HepG2 (cell line): ENCODE data around the gene ELANE. TPM values are rescaled to one million over a fixed set of nuclear protein-coding genes. Genes with fewer than 3 reads are reported as not detected.

Source experiments
- ATAC-seq: fragments of 200-7000 bp; cut with Tn5 transposase; 3 replicates; pipeline ENCODE4 v1.9.1; 2020; ENCODE audit warnings: mild to moderate bottlenecking, moderate library complexity
- BruUV-seq: library from RNA; stranded (reverse); fragments of 400-500 nt; replicated peaks from 2 replicates; lab custom pipeline; 2021; lab: Mats Ljungman, UMichigan
- CTCF ChIA-PET: fragments of 300-600 bp; formaldehyde crosslinking; extraction: SDS; loops from one replicate; lab custom pipeline; 2021; ENCODE audit warnings: low total read pairs, inconsistent platforms, low intra/inter-chr PET ratio; lab: Yijun Ruan, JAX
- POLR2A ChIA-PET: fragments of 350-600 bp; sonication (Branson Sonifier 250); formaldehyde crosslinking; loops from one replicate; lab custom pipeline; 2020; ENCODE audit warnings: antibody characterized with exemption, inconsistent platforms; lab: Yijun Ruan, JAX
- DNase-seq: peaks from one replicate; pipeline ENCODE4 v3.0.0-alpha.2; 2015; ENCODE audit warnings: low spot score
- FAIRE-seq: peaks from 3 replicates; lab custom pipeline; 2011; peaks lifted over from hg19 to GRCh38; lab: Jason Lieb, UNC
- H2AFZ ChIP-seq: one replicate; pipeline ENCODE4 v1.6.1; 2011; ENCODE audit warnings: low read length, inconsistent platforms
- H3K27ac ChIP-seq: fragments of 300-600 bp; 3 replicates; pipeline ENCODE4 v1.8.0; 2011; ENCODE audit warnings: mixed run types, mild to moderate bottlenecking, mixed read lengths, low read length, inconsistent platforms; ENCODE audit not compliant: insufficient read depth; ENCODE audit errors: extremely low read length
- H3K27me3 ChIP-seq, 2 experiments: fragments of 200-600 bp in 1 of 2; 2 replicates in 1 of 2; 3 replicates in 1 of 2; pipeline versions ENCODE4 v1.6.0 to v1.8.0; 2011; ENCODE audit warnings: low read length in 2 of 2, mild to moderate bottlenecking in 2 of 2, moderate library complexity in 2 of 2, inconsistent platforms in 1 of 2; ENCODE audit not compliant: insufficient read depth in 2 of 2, control insufficient read depth in 1 of 2
- H3K36me3 ChIP-seq, 2 experiments: fragments of 200-600 bp in 1 of 2; replicated peaks in 1 of 2; 2 replicates in 1 of 2; 3 replicates in 1 of 2; pipeline versions ENCODE4 v1.5.1 to v1.8.0; 2011; ENCODE audit warnings: low read length in 2 of 2, inconsistent platforms in 1 of 2; ENCODE audit not compliant: insufficient read depth in 2 of 2, control insufficient read depth in 1 of 2
- H3K4me1 ChIP-seq: 2 replicates; pipeline ENCODE4 v1.5.1; 2012; ENCODE audit warnings: low read length, inconsistent platforms; ENCODE audit not compliant: insufficient read depth
- H3K4me2 ChIP-seq: 2 replicates; pipeline ENCODE4 v1.6.0; 2011; ENCODE audit warnings: low read depth, low read length, inconsistent platforms
- H3K4me3 ChIP-seq, 3 experiments: fragments of 200-600 bp in 1 of 3; sonication (generic), shearing (Covaris generic) in 1 of 3; replicated peaks in 1 of 3; 2 replicates each; pipeline ENCODE4 v1.5.1; 2011 to 2016; ENCODE audit warnings: low read length in 3 of 3, inconsistent platforms in 2 of 3, low read depth in 2 of 3, mild to moderate bottlenecking in 2 of 3, control low read depth in 1 of 3, mixed read lengths in 1 of 3; ENCODE audit not compliant: insufficient read depth in 1 of 3
- H3K79me2 ChIP-seq: one replicate; pipeline ENCODE4 v1.6.1; 2011; ENCODE audit warnings: low read length, inconsistent platforms; ENCODE audit not compliant: insufficient read depth
- H3K9ac ChIP-seq: 2 replicates; pipeline ENCODE4 v1.6.0; 2011; ENCODE audit warnings: mild to moderate bottlenecking, low read depth, low read length, inconsistent platforms; ENCODE audit not compliant: insufficient read depth
- H3K9me3 ChIP-seq: 2 replicates; pipeline ENCODE4 v1.5.1; 2012; ENCODE audit warnings: mild to moderate bottlenecking, low read length
- H4K20me1 ChIP-seq: 2 replicates; pipeline ENCODE4 v1.6.0; 2011; ENCODE audit warnings: inconsistent platforms, mild to moderate bottlenecking, low read length, moderate library complexity; ENCODE audit not compliant: insufficient read depth
- AGO2 ChIP-seq: fragments of 200-400 bp; formaldehyde crosslinking; optimal IDR thresholded peaks from 2 replicates; pipeline ENCODE3; 2017; ENCODE audit warnings: mild to moderate bottlenecking, low read depth, low read length, moderate library complexity
- ATF1 ChIP-seq: IDR thresholded peaks from 2 replicates; pipeline ENCODE4 v1.6.1; 2016; ENCODE audit warnings: mild to moderate bottlenecking, control low read depth
- BORCS8-MEF2B ChIP-seq: sonication (generic); formaldehyde crosslinking; IDR thresholded peaks from 2 replicates; pipeline ENCODE4 v1.8.0; 2022; ENCODE audit warnings: mild to moderate bottlenecking, missing genetic modification reagents
- NAIF1 ChIP-seq: sonication (generic); formaldehyde crosslinking; IDR thresholded peaks from 2 replicates; pipeline ENCODE4 v1.5.0; 2020; ENCODE audit warnings: mild to moderate bottlenecking, missing genetic modification reagents, borderline replicate concordance
- PCBP2 ChIP-seq: fragments of 200-400 bp; formaldehyde crosslinking; optimal IDR thresholded peaks from 2 replicates; pipeline ENCODE3; 2018; ENCODE audit warnings: low read length, low read depth; ENCODE audit not compliant: poor library complexity, severe bottlenecking
- POLR2AphosphoS5 ChIP-seq: IDR thresholded peaks from 2 replicates; pipeline ENCODE4 v1.6.1; 2012; ENCODE audit warnings: low read depth, low read length
- SIX1 ChIP-seq: sonication (generic); formaldehyde crosslinking; IDR thresholded peaks from 2 replicates; pipeline ENCODE4 v1.4.0; 2020; ENCODE audit warnings: missing genetic modification reagents, borderline replicate concordance
- ZBTB37 ChIP-seq: sonication (generic); formaldehyde crosslinking; IDR thresholded peaks from 2 replicates; pipeline ENCODE4 v1.4.0; 2020; ENCODE audit warnings: mild to moderate bottlenecking, missing genetic modification reagents
- ZBTB49 ChIP-seq: sonication (generic); formaldehyde crosslinking; IDR thresholded peaks from 2 replicates; pipeline ENCODE4 v1.4.0; 2020; ENCODE audit warnings: missing genetic modification reagents, borderline replicate concordance
- ZNF180 ChIP-seq: sonication (generic); formaldehyde crosslinking; IDR thresholded peaks from 2 replicates; pipeline ENCODE4 v1.4.0; 2020; ENCODE audit warnings: low read depth, missing genetic modification reagents, borderline replicate concordance
- ZNF549 ChIP-seq: sonication (generic); formaldehyde crosslinking; IDR thresholded peaks from 2 replicates; pipeline ENCODE4 v1.5.0; 2020; ENCODE audit warnings: missing genetic modification reagents
- ZNF550 ChIP-seq: sonication (generic); formaldehyde crosslinking; IDR thresholded peaks from 2 replicates; pipeline ENCODE4 v1.4.0; 2020; ENCODE audit warnings: mild to moderate bottlenecking, missing genetic modification reagents, borderline replicate concordance
- ZNF773 ChIP-seq: sonication (generic); formaldehyde crosslinking; IDR thresholded peaks from 2 replicates; pipeline ENCODE4 v1.4.0; 2020; ENCODE audit warnings: missing genetic modification reagents, borderline replicate concordance
- ZNF776 ChIP-seq: sonication (generic); formaldehyde crosslinking; IDR thresholded peaks from 2 replicates; pipeline ENCODE4 v1.4.0; 2020; ENCODE audit warnings: mild to moderate bottlenecking, missing genetic modification reagents
- ZNF841 ChIP-seq: sonication (generic); formaldehyde crosslinking; IDR thresholded peaks from 2 replicates; pipeline ENCODE4 v1.8.1; 2023; ENCODE audit warnings: missing genetic modification reagents, borderline replicate concordance
- WGBS: methylation state at CpG from one replicate; pipeline ENCODE4 v1.1.6; 2017; ENCODE audit warnings: low lambda C conversion rate; 5-methylcytosine and 5-hydroxymethylcytosine counted together
- in situ Hi-C: cut with HindIII; loops from 2 replicates; pipeline ENCODE4 v1.10.0; 2017; ENCODE audit warnings: low pct_unique_long_range_greater_than_20kb; ENCODE audit not compliant: extremely low pct_ligation_motif_present
- intact Hi-C: fragments of 100-400 bp; cut with micrococcal nuclease; formaldehyde crosslinking; loops from one replicate; pipeline ENCODE4 v1.10.0; 2022; ENCODE audit not compliant: unreplicated experiment
- polyA plus RNA-seq, 8 experiments: library from polyadenylated mRNA; depleted of rRNA in 3 of 8; stranded (reverse) in 7 of 8; unstranded in 1 of 8; fragments of >200 nt; fragmentation: Illumina TruSeq in 4 of 8; extraction: Trizol in 4 of 8; gene quantifications; 2 replicates each; pipeline versions ENCODE4 v1.2.1 to v1.2.3, GENCODE V29; 2011 to 2016; ENCODE audit warnings: low read depth in 4 of 8, missing spikeins in 1 of 8, mixed read lengths in 1 of 8; ENCODE audit not compliant: insufficient read depth in 1 of 8
- total RNA-seq, 5 experiments: library from RNA; depleted of rRNA; stranded (reverse); fragments of >200 nt; fragmentation: Illumina TruSeq; extraction: Trizol; gene quantifications; 2 replicates each; pipeline ENCODE4 v1.2.3, GENCODE V29; 2016; ENCODE audit warnings: low read depth in 1 of 5
- TF ChIP-seq, protein P1 (sequence below): IDR thresholded peaks from 2 replicates; pipeline ENCODE4 v1.6.1; 2012; ENCODE audit warnings: inconsistent platforms

Gene ELANE
- total and polyA plus RNA-seq, 2 of the 13 experiments (the other 11 are each of a cell fraction or from before 2014, with no cell fraction given), result not detected

- Histone ChIP-seq H3K4me1 (peaks cover 35% of the 10 kb centered on the region), H4K20me1 (peaks cover 91% of the 10 kb centered on the region), H3K27me3 (no peaks in the 10 kb centered on the region; a peak in 1 of 5 replicates), H2AFZ (no peak overlapping the region), H3K4me2 (no peak overlapping the region), H3K9ac (no peak overlapping the region), H3K36me3 (peaks cover 44 to 75% of the 10 kb centered on the region in 2 experiments; a peak in 4 of 5 replicates), H3K4me3 (no peak overlapping the region), H3K79me2 (peaks cover 92% of the 10 kb centered on the region), H3K9me3 (no peaks in the 10 kb centered on the region), H3K27ac (peak overlapping the region; percentile 45)
- ChIA-PET POLR2A (no interaction called here), CTCF (no interaction called here)
- no peak for ATAC-seq
- WGBS, result 87% methylated on average over 14 of the region's 28 CpGs
- no TSS peak for BruUV-seq
- intact Hi-C loops, result no loop called here
- in situ Hi-C loops, result no loop called here
- FAIRE-seq, result no peak
- DNase-seq, result no peak
- TF ChIP-seq ZNF776 (no peak), ZNF550 (no peak), SIX1 (CRISPR knock-in tag) (no peak), ZNF773 (CRISPR knock-in tag) (no peak), ZBTB49 (CRISPR knock-in tag) (no peak), ZNF841 (no peak), ATF1 (CRISPR knock-in tag) (no peak), ZNF549 (no peak), BORCS8-MEF2B (no peak), POLR2AphosphoS5 (0 out of 2 replicates have a peak, but pooled peaks have one; percentile 18), NAIF1 (CRISPR knock-in tag) (no peak), PCBP2 (no peak), ZBTB37 (CRISPR knock-in tag) (no peak), ZNF180 (CRISPR knock-in tag) (no peak), AGO2 (no peak)
- TF ChIP-seq, protein P1, sequence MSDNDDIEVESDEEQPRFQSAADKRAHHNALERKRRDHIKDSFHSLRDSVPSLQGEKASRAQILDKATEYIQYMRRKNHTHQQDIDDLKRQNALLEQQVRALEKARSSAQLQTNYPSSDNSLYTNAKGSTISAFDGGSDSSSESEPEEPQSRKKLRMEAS, result no peak
Observed at GRCh38 chr19:802498-803098, 49.5 kb upstream of the ELANE start.
